Neural progenitor cell (in vitro differentiated cells): ENCODE results near the gene ATXN7L1. TPM values are rescaled to one million over a fixed set of nuclear protein-coding genes. Genes with fewer than 3 reads are reported as not detected.

Experiments
- DNase-seq: peaks from one replicate; pipeline ENCODE4 v3.0.0-alpha.2; 2016; ENCODE audit warnings: low spot score
- H2AFZ ChIP-seq: fragments of 200-600 bp; sonication (generic); replicated peaks from 2 replicates; pipeline ENCODE4 v1.6.1; 2016; ENCODE audit warnings: antibody characterized with exemption
- H3F3A ChIP-seq: fragments of 200-600 bp; sonication (generic); 2 replicates; pipeline ENCODE4 v1.6.1; 2016; ENCODE audit warnings: antibody characterized with exemption, low read depth
- H3K27ac ChIP-seq: fragments of 200-600 bp; sonication (generic); 2 replicates; pipeline ENCODE4 v1.5.1; 2016; ENCODE audit warnings: mild to moderate bottlenecking
- H3K27me3 ChIP-seq: fragments of 200-600 bp; sonication (generic); 2 replicates; pipeline ENCODE4 v1.6.1; 2016; ENCODE audit warnings: mild to moderate bottlenecking, moderate library complexity
- H3K36me3 ChIP-seq: fragments of 200-600 bp; sonication (generic); 2 replicates; pipeline ENCODE4 v1.5.1; 2016
- H3K4me1 ChIP-seq: fragments of 200-600 bp; sonication (generic); 2 replicates; pipeline ENCODE4 v1.6.1; 2016; ENCODE audit warnings: mixed run types
- H3K4me2 ChIP-seq: fragments of 200-600 bp; sonication (generic); 2 replicates; pipeline ENCODE4 v1.6.1; 2016
- H3K4me3 ChIP-seq: fragments of 200-600 bp; sonication (generic); 2 replicates; pipeline ENCODE4 v1.5.1; 2016
- H3K79me2 ChIP-seq: fragments of 200-600 bp; sonication (generic); 2 replicates; pipeline ENCODE4 v1.6.1; 2016; ENCODE audit warnings: low read depth
- H3K9ac ChIP-seq: fragments of 200-600 bp; sonication (generic); 2 replicates; pipeline ENCODE4 v1.6.1; 2016
- H3K9me3 ChIP-seq: fragments of 200-600 bp; sonication (generic); 2 replicates; pipeline ENCODE4 v1.5.1; 2016; ENCODE audit warnings: low read depth
- H4K20me1 ChIP-seq: fragments of 200-600 bp; sonication (generic); 2 replicates; pipeline ENCODE4 v1.6.1; 2016; ENCODE audit warnings: low read depth
- H3K27ac Mint-ChIP-seq: 3 replicates; pipeline ENCODE4 v1.8.0; 2021; ENCODE audit warnings: mixed read lengths
- H3K27me3 Mint-ChIP-seq: 2 replicates; pipeline ENCODE4 v1.8.0; 2022; ENCODE audit warnings: low read depth, mild to moderate bottlenecking, inconsistent platforms, moderate library complexity, mixed read lengths; ENCODE audit not compliant: insufficient read depth
- H3K36me3 Mint-ChIP-seq: 3 replicates; pipeline ENCODE4 v1.8.0; 2021; ENCODE audit warnings: mixed read lengths
- H3K4me1 Mint-ChIP-seq: 3 replicates; pipeline ENCODE4 v1.8.0; 2021; ENCODE audit warnings: mixed read lengths
- H3K4me3 Mint-ChIP-seq: 3 replicates; pipeline ENCODE4 v1.8.0; 2021; ENCODE audit warnings: mild to moderate bottlenecking, moderate library complexity, mixed read lengths
- H3K9me3 Mint-ChIP-seq: 3 replicates; pipeline ENCODE4 v1.8.0; 2020; ENCODE audit warnings: mixed read lengths
- EZH2 ChIP-seq: fragments of 200-600 bp; sonication (generic); IDR thresholded peaks from 2 replicates; pipeline ENCODE4 v1.6.1; 2017; ENCODE audit warnings: antibody characterized with exemption, mild to moderate bottlenecking, moderate library complexity
- EZH2phosphoT487 ChIP-seq: fragments of 200-600 bp; sonication (generic); IDR thresholded peaks from 2 replicates; pipeline ENCODE4 v1.6.1; 2017; ENCODE audit warnings: antibody characterized with exemption
- total RNA-seq: library from RNA; depleted of rRNA; stranded (reverse); fragments of >200 nt; gene quantifications from 2 replicates; pipeline ENCODE4 v1.2.3, GENCODE V29; 2015; ENCODE audit warnings: low replicate concordance
- TF ChIP-seq, protein P1 (sequence below): fragments of 200-600 bp; sonication (generic); IDR thresholded peaks from 2 replicates; pipeline ENCODE4 v1.5.1; 2017; ENCODE audit warnings: antibody characterized with exemption, mild to moderate bottlenecking

ATXN7L1 gene
- total RNA-seq, 1 donor from 2014 or later: 5.9 TPM

DNA sequence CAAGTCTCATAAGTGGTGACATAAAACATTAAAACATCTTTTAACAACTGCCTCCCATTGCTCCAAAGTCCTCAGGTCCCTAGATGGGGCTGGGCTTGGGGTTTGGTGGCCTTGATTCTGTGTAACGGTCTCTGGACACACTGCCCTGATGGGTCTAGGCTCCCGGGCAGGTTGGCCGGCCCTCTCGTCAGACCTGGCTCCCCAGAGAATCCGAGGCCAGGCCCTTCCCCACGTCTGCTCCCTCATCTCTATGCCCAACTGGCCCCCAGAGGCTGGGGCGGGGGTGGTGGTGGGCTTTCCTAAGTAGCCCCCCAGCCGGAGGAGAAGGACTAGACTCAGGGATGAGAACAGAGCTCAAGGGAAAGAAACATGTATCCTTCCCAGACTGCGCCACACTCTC lies 263.6 kb downstream of the ATXN7L1 start:
- H3K4me3 Mint-ChIP-seq: no peak overlapping the region
- H3K9me3 Mint-ChIP-seq: no peaks in the 10 kb centered on the region
- no peak for TF ChIP-seq EZH2phosphoT487
- TF ChIP-seq EZH2: no peak
- TF ChIP-seq, protein P1, sequence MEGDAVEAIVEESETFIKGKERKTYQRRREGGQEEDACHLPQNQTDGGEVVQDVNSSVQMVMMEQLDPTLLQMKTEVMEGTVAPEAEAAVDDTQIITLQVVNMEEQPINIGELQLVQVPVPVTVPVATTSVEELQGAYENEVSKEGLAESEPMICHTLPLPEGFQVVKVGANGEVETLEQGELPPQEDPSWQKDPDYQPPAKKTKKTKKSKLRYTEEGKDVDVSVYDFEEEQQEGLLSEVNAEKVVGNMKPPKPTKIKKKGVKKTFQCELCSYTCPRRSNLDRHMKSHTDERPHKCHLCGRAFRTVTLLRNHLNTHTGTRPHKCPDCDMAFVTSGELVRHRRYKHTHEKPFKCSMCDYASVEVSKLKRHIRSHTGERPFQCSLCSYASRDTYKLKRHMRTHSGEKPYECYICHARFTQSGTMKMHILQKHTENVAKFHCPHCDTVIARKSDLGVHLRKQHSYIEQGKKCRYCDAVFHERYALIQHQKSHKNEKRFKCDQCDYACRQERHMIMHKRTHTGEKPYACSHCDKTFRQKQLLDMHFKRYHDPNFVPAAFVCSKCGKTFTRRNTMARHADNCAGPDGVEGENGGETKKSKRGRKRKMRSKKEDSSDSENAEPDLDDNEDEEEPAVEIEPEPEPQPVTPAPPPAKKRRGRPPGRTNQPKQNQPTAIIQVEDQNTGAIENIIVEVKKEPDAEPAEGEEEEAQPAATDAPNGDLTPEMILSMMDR: no peak
- no peak overlapping the region for H3K27ac Mint-ChIP-seq
- Histone ChIP-seq H3F3A (no peaks in the 10 kb centered on the region), H3K9ac (no peak overlapping the region), H3K27ac (no peak overlapping the region), H3K4me1 (no peaks in the 10 kb centered on the region), H3K36me3 (no peaks in the 10 kb centered on the region), H3K4me2 (no peak overlapping the region), H3K4me3 (no peak overlapping the region), H3K9me3 (no peaks in the 10 kb centered on the region), H2AFZ (no peak overlapping the region), H4K20me1 (no peaks in the 10 kb centered on the region), H3K27me3 (no peaks in the 10 kb centered on the region), H3K79me2 (no peaks in the 10 kb centered on the region)
- DNase-seq: no peak
- H3K36me3 Mint-ChIP-seq: peaks cover 11% of the 10 kb centered on the region
- H3K27me3 Mint-ChIP-seq: peaks cover 5% of the 10 kb centered on the region
- H3K4me1 Mint-ChIP-seq: peaks cover 3% of the 10 kb centered on the region

DNA sequence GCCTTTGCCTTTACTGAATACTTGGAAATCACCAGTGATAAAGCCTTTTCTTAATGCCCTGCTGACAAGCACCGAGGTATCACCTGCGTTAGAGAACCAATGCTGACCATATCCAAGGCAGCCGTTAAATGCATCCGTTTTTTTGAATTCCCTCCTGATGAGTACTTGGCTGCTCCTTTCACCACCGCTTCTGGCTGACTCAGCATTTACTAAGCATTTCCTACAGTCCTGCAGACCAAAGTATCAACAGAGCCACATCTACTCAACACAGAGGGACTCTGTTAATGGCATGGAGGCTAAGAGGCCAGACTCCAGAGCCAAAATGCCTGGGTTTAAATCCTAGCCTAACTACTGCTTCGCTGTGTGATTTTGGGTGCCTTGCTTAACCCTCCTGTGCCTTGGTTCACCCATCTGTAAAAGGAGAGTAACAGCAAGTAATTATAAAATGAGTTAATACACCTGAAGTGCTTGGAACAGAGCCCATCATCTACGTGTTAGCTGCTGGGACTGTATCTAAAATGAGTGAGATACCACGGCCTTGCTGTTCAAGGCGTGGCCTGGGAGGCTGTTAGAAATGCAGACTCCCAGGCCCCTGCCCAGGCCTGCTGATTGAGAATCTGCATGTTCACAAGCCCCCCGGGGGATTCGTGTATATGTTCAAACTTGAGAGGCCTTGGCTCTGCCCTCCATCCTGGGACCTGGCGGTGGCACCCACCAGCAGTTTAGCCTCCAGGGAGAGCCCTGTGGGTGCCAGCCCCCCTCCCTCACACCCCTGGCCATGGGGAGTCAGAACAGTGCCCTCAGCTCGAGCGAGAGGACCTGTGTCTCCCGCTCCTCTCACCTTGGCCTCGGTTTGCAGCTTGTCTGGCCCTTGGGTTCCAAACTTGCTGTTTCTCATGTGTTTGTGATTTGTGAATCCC lies 264.3 kb downstream of the ATXN7L1 start:
- no peaks in the 10 kb centered on the region for H3K79me2 ChIP-seq
- no peak overlapping the region for H3K4me3 ChIP-seq
- H2AFZ ChIP-seq: no peak overlapping the region
- no peaks in the 10 kb centered on the region for H3K9me3 ChIP-seq
- Mint-ChIP-seq H3K27ac (no peak overlapping the region), H3K4me1 (peaks cover 6% of the 10 kb centered on the region), H3K36me3 (peaks cover 13% of the 10 kb centered on the region), H3K4me3 (no peak overlapping the region), H3K9me3 (no peaks in the 10 kb centered on the region), H3K27me3 (peaks cover 5% of the 10 kb centered on the region)
- no peaks in the 10 kb centered on the region for H4K20me1 ChIP-seq
- no peaks in the 10 kb centered on the region for H3K27me3 ChIP-seq
- H3K36me3 ChIP-seq: no peaks in the 10 kb centered on the region
- TF ChIP-seq, protein P1: no peak
- TF ChIP-seq EZH2 (no peak), EZH2phosphoT487 (no peak)
- no peak overlapping the region for H3K4me2 ChIP-seq
- DNase-seq: no peak
- H3K4me1 ChIP-seq: peaks cover 4% of the 10 kb centered on the region
- no peak overlapping the region for H3K9ac ChIP-seq
- no peak overlapping the region for H3K27ac ChIP-seq
- no peaks in the 10 kb centered on the region for H3F3A ChIP-seq

DNA sequence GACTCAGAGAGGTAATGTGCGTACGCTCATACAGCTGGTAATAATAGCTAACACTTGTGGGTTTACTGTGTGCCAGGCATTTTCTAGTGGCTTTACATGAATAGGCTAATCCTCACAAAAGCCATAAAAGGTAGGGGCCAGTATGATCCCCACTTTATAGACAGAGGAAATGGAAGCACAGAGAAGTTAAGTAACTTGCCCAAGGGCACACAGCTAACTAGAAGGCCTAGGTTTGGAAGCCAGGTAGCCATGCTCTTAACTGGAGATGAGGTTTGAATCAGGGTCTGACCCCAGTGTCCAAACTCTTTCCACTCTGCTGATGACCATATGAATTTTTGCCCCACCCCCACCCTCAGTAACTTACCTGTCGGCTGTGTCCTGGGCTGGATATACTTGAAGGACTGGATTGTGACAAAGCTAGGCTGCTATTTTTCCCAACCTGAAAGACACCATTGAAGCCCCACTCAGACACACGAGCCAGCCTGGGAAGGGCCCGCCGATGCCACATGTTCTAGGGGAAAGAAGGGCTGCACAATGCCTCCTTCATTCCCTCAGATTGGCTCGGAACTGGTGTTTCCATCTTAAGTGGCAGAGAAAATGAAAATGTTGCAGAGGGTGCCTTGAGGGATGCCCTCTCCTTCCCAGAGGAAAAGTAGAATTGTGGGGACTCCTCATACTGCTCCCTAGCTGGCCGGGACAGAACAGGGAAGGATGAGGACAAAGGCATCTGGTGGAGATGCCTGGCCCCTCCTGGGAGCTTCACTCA lies 266.1 kb downstream of the ATXN7L1 start:
- no peak overlapping the region for H3K4me3 ChIP-seq
- H2AFZ ChIP-seq: no peak overlapping the region
- no peaks in the 10 kb centered on the region for H3K36me3 ChIP-seq
- H3K27me3 ChIP-seq: no peaks in the 10 kb centered on the region
- no peaks in the 10 kb centered on the region for H3K9me3 ChIP-seq
- H3K9ac ChIP-seq: no peak overlapping the region
- H3K4me2 ChIP-seq: no peak overlapping the region
- DNase-seq: no peak
- Mint-ChIP-seq H3K4me1 (peaks cover 16% of the 10 kb centered on the region), H3K9me3 (no peaks in the 10 kb centered on the region), H3K27me3 (peaks cover 5% of the 10 kb centered on the region), H3K36me3 (peaks cover 15% of the 10 kb centered on the region), H3K4me3 (no peak overlapping the region), H3K27ac (no peak overlapping the region)
- H3K4me1 ChIP-seq: peaks cover 21% of the 10 kb centered on the region
- no peak overlapping the region for H3K27ac ChIP-seq
- TF ChIP-seq EZH2phosphoT487 (no peak), EZH2 (no peak)
- TF ChIP-seq, protein P1: no peak
- H3F3A ChIP-seq: no peaks in the 10 kb centered on the region
- no peaks in the 10 kb centered on the region for H4K20me1 ChIP-seq
- H3K79me2 ChIP-seq: no peaks in the 10 kb centered on the region
